Thyroid gland (tissue), 4 donors: ENCODE results near the gene PLAU. TPM values are rescaled to one million over a fixed set of nuclear protein-coding genes. Genes with fewer than 3 reads are reported as not detected.
A peak's percentile ranks its signal among the peaks of the same experiment; 100 is the strongest.

Experiments used
- DNase-seq, 2 donors: peaks; one replicate each; pipeline ENCODE4 v3.0.0-alpha.2; 2019
- H3K27ac ChIP-seq, 3 donors: fragments of 200-600 bp; sonication (generic); 1 replicate in 2 of 3; 2 replicates in 1 of 3; pipeline ENCODE4 v1.5.1; 2016 to 2019; ENCODE audit warnings: mild to moderate bottlenecking in 1 of 3, moderate library complexity in 1 of 3
- H3K27me3 ChIP-seq: fragments of 200-600 bp; sonication (generic); one replicate; pipeline ENCODE4 v1.5.1; 2019
- H3K36me3 ChIP-seq, 2 donors: fragments of 200-600 bp; sonication (generic); one replicate each; pipeline ENCODE4 v1.5.1; 2016 to 2019
- H3K4me1 ChIP-seq, 2 donors: fragments of 200-600 bp; sonication (generic); one replicate each; pipeline ENCODE4 v1.5.1; 2017 to 2019
- H3K4me3 ChIP-seq, 3 donors: fragments of 200-600 bp; sonication (generic); replicated peaks in 1 of 3; 1 replicate in 2 of 3; 2 replicates in 1 of 3; pipeline ENCODE4 v1.5.1; 2016; ENCODE audit warnings: mild to moderate bottlenecking in 1 of 3
- H3K9me3 ChIP-seq: fragments of 200-600 bp; sonication (generic); one replicate; pipeline ENCODE4 v1.5.1; 2017
- CTCF ChIP-seq, 6 experiments: fragments of 200-600 bp in 3 of 6; fragments of 450-650 bp in 3 of 6; sonication (generic) in 3 of 6; IDR thresholded peaks; one replicate each; pipeline ENCODE4 v1.5.1; 2016 to 2019; ENCODE audit warnings: antibody characterized with exemption in 6 of 6, mild to moderate bottlenecking in 2 of 6, inconsistent platforms in 1 of 6, moderate library complexity in 1 of 6
- POLR2A ChIP-seq, 2 donors: fragments of 450-650 bp; IDR thresholded peaks; one replicate each; pipeline ENCODE4 v1.6.1; 2017; ENCODE audit warnings: antibody characterized with exemption in 2 of 2, mild to moderate bottlenecking in 2 of 2, moderate library complexity in 1 of 2
- WGBS, 2 donors: methylation state at CpG; one replicate each; pipeline ENCODE4 v1.1.5; 2017; 5-methylcytosine and 5-hydroxymethylcytosine counted together
- intact Hi-C: fragments of 100-400 bp; cut with DNase I; formaldehyde crosslinking; loops from one replicate; pipeline ENCODE4 v1.15.1; 2023
- total RNA-seq, 4 donors: library from RNA; depleted of rRNA; stranded (reverse); fragments of >200 nt; gene quantifications; one replicate each; pipeline ENCODE4 v1.2.3, GENCODE V29; 2016

The PLAU gene
- total RNA-seq, 4 donors from 2014 or later = 3.8 to 13.3 (median 7.3) TPM

DNA sequence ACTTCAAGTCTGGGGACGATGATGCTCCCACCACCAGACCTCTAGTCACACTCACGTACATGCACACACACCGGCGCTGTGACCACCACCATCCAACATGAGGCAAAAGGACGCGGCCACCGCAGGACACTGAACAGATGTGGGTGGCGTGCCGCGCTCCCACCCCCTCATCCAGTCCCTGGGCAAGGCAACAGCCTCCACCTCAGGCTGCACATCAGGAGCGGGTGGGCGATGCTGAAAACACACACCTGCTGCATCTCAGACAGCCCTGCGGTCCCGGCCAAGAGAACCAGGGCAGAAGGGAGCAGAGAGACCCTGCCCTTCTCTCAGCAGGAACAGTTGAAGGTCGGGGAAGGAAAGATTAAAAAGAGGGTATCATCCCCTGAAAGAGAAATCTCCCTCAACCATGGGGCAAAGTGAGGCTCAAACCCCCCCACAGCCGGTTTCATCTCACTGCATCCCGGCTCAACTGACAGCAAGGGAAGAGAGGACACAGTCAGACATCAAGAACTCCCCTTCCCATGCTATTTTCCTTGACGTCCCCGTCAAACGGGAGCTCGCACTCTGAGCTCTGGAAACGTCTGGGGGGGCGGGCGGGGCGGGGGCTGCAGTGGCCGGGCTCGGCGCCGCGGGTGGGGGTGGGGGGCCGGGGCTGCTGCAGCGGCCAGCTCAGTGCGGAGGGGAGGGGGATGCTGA, 37.6 kb upstream of the PLAU start:
- intact Hi-C loops = loop anchor here (10.0 kb wide), 1 partner anchor 58 kb away; the partner anchor contains the start of gene NDST2
- Histone ChIP-seq H3K27ac (no peak overlapping the region), H3K4me3 (peak overlapping the region in 1 of 3 donors; percentile 77), H3K4me1 (peaks cover 8 to 10% of the 10 kb centered on the region in 2 donors), H3K9me3 (no peaks in the 10 kb centered on the region), H3K36me3 (no peaks in the 10 kb centered on the region), H3K27me3 (no peaks in the 10 kb centered on the region)
- 60 to 76% methylated on average over 16 to 21 of the region's 33 CpGs for WGBS, 2 donors
- no peak for DNase-seq
- TF ChIP-seq CTCF (IDR thresholded peaks at IDR 0.05) = no peak
- no peak for TF ChIP-seq POLR2A (IDR thresholded peaks at IDR 0.05)

GRCh38 chr10:73873838-73874215, 37.1 kb upstream of the PLAU start:
- 0% methylated on average over 6 of the region's 39 CpGs; no CpG with 5 or more reads in 1 of the 2 donors for WGBS, 2 donors
- peak overlapping the region in 2 of 3 donors; percentile 51 to 77 for H3K4me3 ChIP-seq
- no peak for DNase-seq
- intact Hi-C loops = loop anchor here (10.0 kb wide), 1 partner anchor 59 kb away; the partner anchor contains the start of gene NDST2
- no peaks in the 10 kb centered on the region for H3K27me3 ChIP-seq
- H3K27ac ChIP-seq = peak overlapping the region in 1 of 3 donors; percentile 36
- TF ChIP-seq CTCF (IDR thresholded peaks at IDR 0.05) (no peak), POLR2A (IDR thresholded peaks at IDR 0.05) (no peak)
- H3K36me3 ChIP-seq = no peaks in the 10 kb centered on the region
- no peaks in the 10 kb centered on the region for H3K9me3 ChIP-seq
- peaks cover 8 to 10% of the 10 kb centered on the region in 2 donors for H3K4me1 ChIP-seq

DNA sequence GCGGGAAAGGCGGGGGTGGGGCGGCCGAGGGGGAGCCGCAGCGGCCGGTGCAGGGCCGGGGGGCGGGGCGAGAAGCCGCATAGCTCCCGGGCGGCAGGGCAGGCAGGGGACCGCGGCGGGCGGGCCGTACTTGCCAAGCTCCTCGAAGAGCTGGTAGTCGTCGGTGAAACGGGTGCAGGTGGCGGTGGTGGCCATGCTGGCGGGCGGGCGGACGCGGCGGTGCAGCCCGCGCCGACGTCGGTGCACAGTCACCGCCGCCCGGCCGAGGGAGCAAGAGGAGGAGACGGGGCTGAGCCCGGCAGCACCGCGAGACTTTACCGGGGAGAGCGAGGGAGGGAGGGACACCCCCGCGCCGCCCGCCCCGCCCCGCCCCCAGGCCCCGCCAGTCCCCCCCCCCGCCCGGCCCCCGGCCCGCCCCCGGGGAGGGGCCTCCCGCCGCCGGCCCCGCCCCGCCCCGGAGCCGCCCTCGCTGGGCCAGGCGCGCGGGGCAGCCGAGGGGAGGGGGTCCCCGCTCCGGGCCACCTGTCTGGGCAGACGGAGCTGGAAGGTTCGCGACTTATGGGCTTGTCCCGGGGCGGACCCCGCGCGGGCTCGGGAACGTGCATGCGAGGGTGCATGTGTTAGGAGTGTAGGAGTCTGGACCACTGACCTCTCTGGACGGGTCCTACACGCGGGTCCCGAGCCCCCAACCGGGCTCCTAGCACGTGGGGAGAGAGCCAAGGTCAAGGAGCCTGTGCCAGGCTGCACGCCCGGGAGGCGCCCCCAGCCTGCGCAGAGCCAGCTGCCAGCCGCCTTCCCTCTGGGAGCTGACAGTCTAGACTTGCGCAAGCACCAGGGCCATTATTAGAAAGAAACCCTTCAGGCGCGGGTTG, 36.4 kb upstream of the PLAU start, which contains the start of gene CAMK2G:
Gene CAMK2G (minus strand): TSS at position 289 of the 872 bp plus-strand sequence. CDS start 94 bp downstream, at position 195.
- Histone ChIP-seq H3K36me3 (no peaks in the 10 kb centered on the region), H3K4me3 (peak within 1 kb of the TSS; percentile 21 to 77 (median 51)), H3K9me3 (no peaks in the 10 kb centered on the region), H3K27ac (peak within 1 kb of the TSS in 2 of 3 donors; percentile 48 to 49), H3K27me3 (no peaks in the 10 kb centered on the region), H3K4me1 (peaks cover 8 to 12% of the 10 kb centered on the region in 2 donors)
- WGBS, 2 donors = 31 to 38% methylated on average over 3 of the region's 95 CpGs
- intact Hi-C loops = loop anchor here (10.0 kb wide), 1 partner anchor 60 kb away; the partner anchor contains the start of gene NDST2
- DNase-seq = peak; percentile 78 to 85
- TF ChIP-seq CTCF (IDR thresholded peaks at IDR 0.05) (no peak), POLR2A (IDR thresholded peaks at IDR 0.05) (peak in 1 of 2 donors; percentile 69)

- no peaks in the 10 kb centered on the region for H3K27me3 ChIP-seq
- intact Hi-C loops = loop anchor here (10.0 kb wide), 1 partner anchor 60 kb away; the partner anchor contains the start of gene NDST2
- peak overlapping the region; percentile 21 to 77 (median 27) for H3K4me3 ChIP-seq
- DNase-seq = no peak
- no peaks in the 10 kb centered on the region for H3K36me3 ChIP-seq
- 46 to 51% methylated on average over 3 of the region's 3 CpGs for WGBS, 2 donors
- peaks cover 8 to 17% of the 10 kb centered on the region in 2 donors for H3K4me1 ChIP-seq
- peak overlapping the region in 1 of 3 donors; percentile 48 for H3K27ac ChIP-seq
- no peak for TF ChIP-seq CTCF (IDR thresholded peaks at IDR 0.05)
- TF ChIP-seq POLR2A (IDR thresholded peaks at IDR 0.05) = no peak
- no peaks in the 10 kb centered on the region for H3K9me3 ChIP-seq
Observed at GRCh38 chr10:73875139-73875475, 35.8 kb upstream of the PLAU start.
